ENCODE data around the gene CHIA.
"Not testable (repeated sequence)": the region's sequence is repeated elsewhere in the genome, so short reads cannot be mapped to it uniquely, and the experiment has no call there.

The CHIA gene

GRCh38 chr1:111360257-111360656, 69.6 kb downstream of the CHIA start:
- not testable (repeated sequence) for DNase-seq (ENCODE audit: extremely low read depth in 1 of 2, low read depth in 1 of 2)

GRCh38 chr1:111361761-111362160, 71.1 kb downstream of the CHIA start:
- DNase-seq (ENCODE audit: extremely low read depth in 1 of 2, low read depth in 1 of 2): no peak

GRCh38 chr1:111364690-111365089, 74.0 kb downstream of the CHIA start:
- DNase-seq (ENCODE audit: extremely low read depth in 1 of 2, low read depth in 1 of 2): no peak

- no peak for DNase-seq (ENCODE audit: extremely low read depth in 1 of 2, low read depth in 1 of 2)
Measured at GRCh38 chr1:111366256-111366655, 75.6 kb downstream of the CHIA start.

GRCh38 chr1:111369177-111369576, 78.5 kb downstream of the CHIA start:
- DNase-seq (ENCODE audit: extremely low read depth in 1 of 2, low read depth in 1 of 2): no peak

GRCh38 chr1:111369645-111370044, 79.0 kb downstream of the CHIA start:
- DNase-seq (ENCODE audit: extremely low read depth in 1 of 2, low read depth in 1 of 2): no peak

All from activated CD8-positive, alpha-beta memory T cell treated with anti-CD3 and anti-CD28 coated beads for 1 hour (primary cell).